GM23338 (cell line): ENCODE data around the gene FAM217A.

ENCODE experiments used
- CREB1 ChIP-seq: fragments of 250-450 bp; sonication (Bioruptor Pico); IDR thresholded peaks from 2 replicates; pipeline ENCODE4 v1.5.0; 2020; ENCODE audit warnings: low read depth, mild to moderate bottlenecking, moderate library complexity
- EZH2 ChIP-seq: fragments of 200-600 bp; sonication (generic); IDR thresholded peaks from one replicate; pipeline ENCODE4 v1.8.0; 2017; ENCODE audit warnings: antibody characterized with exemption, mild to moderate bottlenecking, low read depth; ENCODE audit not compliant: unreplicated experiment
- EZH2phosphoT487 ChIP-seq: fragments of 200-600 bp; sonication (generic); IDR thresholded peaks from one replicate; pipeline ENCODE4 v1.8.1; 2018; ENCODE audit warnings: antibody characterized with exemption; ENCODE audit not compliant: unreplicated experiment
- JUNB ChIP-seq: IDR thresholded peaks from one replicate; pipeline ENCODE4 v1.6.1; 2016; ENCODE audit warnings: antibody characterized with exemption; ENCODE audit not compliant: unreplicated experiment
- NANOG ChIP-seq: IDR thresholded peaks from 2 replicates; pipeline ENCODE4 v1.6.1; 2016; ENCODE audit warnings: antibody characterized with exemption, borderline replicate concordance
- POLR2AphosphoS5 ChIP-seq: IDR thresholded peaks from 2 replicates; pipeline ENCODE4 v1.6.1; 2016; ENCODE audit warnings: antibody characterized with exemption, low read depth
- REST ChIP-seq: IDR thresholded peaks from one replicate; pipeline ENCODE4 v1.6.1; 2018; ENCODE audit warnings: antibody characterized with exemption; ENCODE audit not compliant: unreplicated experiment
- STAT1 ChIP-seq: IDR thresholded peaks from one replicate; pipeline ENCODE4 v1.6.1; 2016; ENCODE audit warnings: antibody characterized with exemption; ENCODE audit not compliant: unreplicated experiment
- ZNF331 ChIP-seq: fragments of 250-450 bp; sonication (Bioruptor Pico); IDR thresholded peaks from 2 replicates; pipeline ENCODE4 v1.5.0; 2020; ENCODE audit warnings: low read depth, mild to moderate bottlenecking, moderate library complexity
- TF ChIP-seq, protein P1 (sequence below), 2 experiments: fragments of 200-600 bp in 1 of 2; sonication (generic) in 1 of 2; conservative IDR thresholded peaks; 2 replicates each; pipeline versions ENCODE4 v1.5.1 to v1.6.1; 2016 to 2017; ENCODE audit warnings: antibody characterized with exemption in 2 of 2, low read depth in 2 of 2, mild to moderate bottlenecking in 2 of 2, moderate library complexity in 1 of 2
- TF ChIP-seq, protein P2 (sequence below): IDR thresholded peaks from 2 replicates; pipeline ENCODE4 v1.6.1; 2016; ENCODE audit warnings: antibody characterized with exemption

DNA sequence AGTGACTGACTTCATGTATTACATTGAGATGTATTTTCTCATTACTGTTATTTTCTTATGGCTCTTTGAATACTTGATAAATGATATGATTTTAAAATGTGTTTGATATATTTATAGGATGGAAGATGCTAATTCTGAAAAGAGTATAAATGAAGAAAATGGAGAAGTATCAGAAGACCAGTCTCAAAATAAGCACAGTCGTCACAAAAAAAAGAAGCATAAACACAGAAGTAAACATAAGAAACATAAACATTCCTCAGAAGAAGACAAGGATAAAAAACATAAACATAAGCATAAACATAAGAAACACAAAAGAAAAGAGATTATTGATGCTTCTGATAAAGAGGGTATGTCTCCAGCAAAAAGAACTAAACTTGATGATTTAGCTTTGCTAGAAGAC is 47.5 kb downstream of the FAM217A start:
- TF ChIP-seq, protein P1, sequence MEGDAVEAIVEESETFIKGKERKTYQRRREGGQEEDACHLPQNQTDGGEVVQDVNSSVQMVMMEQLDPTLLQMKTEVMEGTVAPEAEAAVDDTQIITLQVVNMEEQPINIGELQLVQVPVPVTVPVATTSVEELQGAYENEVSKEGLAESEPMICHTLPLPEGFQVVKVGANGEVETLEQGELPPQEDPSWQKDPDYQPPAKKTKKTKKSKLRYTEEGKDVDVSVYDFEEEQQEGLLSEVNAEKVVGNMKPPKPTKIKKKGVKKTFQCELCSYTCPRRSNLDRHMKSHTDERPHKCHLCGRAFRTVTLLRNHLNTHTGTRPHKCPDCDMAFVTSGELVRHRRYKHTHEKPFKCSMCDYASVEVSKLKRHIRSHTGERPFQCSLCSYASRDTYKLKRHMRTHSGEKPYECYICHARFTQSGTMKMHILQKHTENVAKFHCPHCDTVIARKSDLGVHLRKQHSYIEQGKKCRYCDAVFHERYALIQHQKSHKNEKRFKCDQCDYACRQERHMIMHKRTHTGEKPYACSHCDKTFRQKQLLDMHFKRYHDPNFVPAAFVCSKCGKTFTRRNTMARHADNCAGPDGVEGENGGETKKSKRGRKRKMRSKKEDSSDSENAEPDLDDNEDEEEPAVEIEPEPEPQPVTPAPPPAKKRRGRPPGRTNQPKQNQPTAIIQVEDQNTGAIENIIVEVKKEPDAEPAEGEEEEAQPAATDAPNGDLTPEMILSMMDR (conservative IDR thresholded peaks at IDR 0.05; ENCODE audit: low read depth in 2 of 2): no peak
- TF ChIP-seq POLR2AphosphoS5 (no peak), CREB1 (no peak), REST (no peak), EZH2phosphoT487 (no peak), JUNB (no peak), EZH2 (no peak), STAT1 (no peak), NANOG (no peak), ZNF331 (no peak)
- TF ChIP-seq, protein P2, sequence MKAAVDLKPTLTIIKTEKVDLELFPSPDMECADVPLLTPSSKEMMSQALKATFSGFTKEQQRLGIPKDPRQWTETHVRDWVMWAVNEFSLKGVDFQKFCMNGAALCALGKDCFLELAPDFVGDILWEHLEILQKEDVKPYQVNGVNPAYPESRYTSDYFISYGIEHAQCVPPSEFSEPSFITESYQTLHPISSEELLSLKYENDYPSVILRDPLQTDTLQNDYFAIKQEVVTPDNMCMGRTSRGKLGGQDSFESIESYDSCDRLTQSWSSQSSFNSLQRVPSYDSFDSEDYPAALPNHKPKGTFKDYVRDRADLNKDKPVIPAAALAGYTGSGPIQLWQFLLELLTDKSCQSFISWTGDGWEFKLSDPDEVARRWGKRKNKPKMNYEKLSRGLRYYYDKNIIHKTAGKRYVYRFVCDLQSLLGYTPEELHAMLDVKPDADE: no peak
